Measurements from ENCODE around the gene ANTXR1. TPM values are rescaled to one million over a fixed set of nuclear protein-coding genes. Genes with fewer than 3 reads are reported as not detected.

The ANTXR1 gene
- total and polyA plus RNA-seq, 2 donors (not counting 3 experiments of a cell fraction or from before 2014, with no cell fraction given) = 4.2 to 17.3 TPM

DNA sequence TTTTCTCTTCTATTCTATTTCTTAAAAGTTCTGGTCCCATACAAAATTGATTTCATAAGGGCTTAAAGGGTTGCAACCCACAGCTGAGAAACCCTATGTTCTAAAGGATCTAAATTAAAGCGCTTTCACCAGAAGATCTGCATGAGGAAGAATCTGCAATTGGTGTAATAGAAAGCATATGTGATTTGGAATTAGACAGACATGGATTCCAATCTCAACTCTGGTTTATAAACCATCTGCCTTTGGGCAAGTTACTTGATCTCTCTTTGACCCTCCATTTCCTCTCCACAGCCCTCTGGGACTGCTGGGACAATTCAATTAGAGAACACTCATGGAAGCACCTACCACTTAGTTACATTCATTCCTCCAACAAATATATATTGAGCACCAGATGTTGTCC is 178.7 kb downstream of the ANTXR1 start:
- no peak overlapping the region for H3K27ac ChIP-seq (ENCODE audit: insufficient read depth, low read depth, low read length)
- FAIRE-seq (no peak), DNase-seq (ENCODE audit: low read depth, low spot score) (no peak)
- no peak overlapping the region for H3K4me2 ChIP-seq (ENCODE audit: insufficient read depth, low read length)
- H2AFZ ChIP-seq (ENCODE audit: low read depth, low read length) = no peak overlapping the region
- H3K4me1 ChIP-seq (ENCODE audit: control insufficient read depth, extremely low read depth, insufficient read depth, low read length) = peaks cover 6% of the 10 kb centered on the region
- no peaks in the 10 kb centered on the region for H3K9me3 ChIP-seq (replicated peaks; ENCODE audit: control insufficient read depth, insufficient read depth, low read length)
- no peaks in the 10 kb centered on the region for H3K9me1 ChIP-seq (replicated peaks; ENCODE audit: control insufficient read depth, extremely low read depth, insufficient read depth, low read length)
- no peak overlapping the region for H3K9ac ChIP-seq (replicated peaks; ENCODE audit: extremely low read depth, insufficient read depth, low read length)
- no peak for TF ChIP-seq FOS (IDR thresholded peaks at IDR 0.05; ENCODE audit: borderline replicate concordance, insufficient read depth, low read length)
- TF ChIP-seq, protein P1, sequence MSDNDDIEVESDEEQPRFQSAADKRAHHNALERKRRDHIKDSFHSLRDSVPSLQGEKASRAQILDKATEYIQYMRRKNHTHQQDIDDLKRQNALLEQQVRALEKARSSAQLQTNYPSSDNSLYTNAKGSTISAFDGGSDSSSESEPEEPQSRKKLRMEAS (IDR thresholded peaks at IDR 0.05; ENCODE audit: insufficient read depth, insufficient read length) = no peak
- TF ChIP-seq EZH2 (IDR thresholded peaks at IDR 0.05; ENCODE audit: borderline replicate concordance, low read depth, low read length, severe bottlenecking) = no peak
- TF ChIP-seq POLR2A (IDR thresholded peaks at IDR 0.05; ENCODE audit: low read depth, low read length) = no peak
- no peak for TF ChIP-seq JUN (IDR thresholded peaks at IDR 0.05; ENCODE audit: borderline replicate concordance, insufficient read depth, insufficient read length, low read depth)
- TF ChIP-seq GATA2 (IDR thresholded peaks at IDR 0.05; ENCODE audit: insufficient read depth, insufficient read length, low read depth, low read length) = no peak
- TF ChIP-seq, protein P2, sequence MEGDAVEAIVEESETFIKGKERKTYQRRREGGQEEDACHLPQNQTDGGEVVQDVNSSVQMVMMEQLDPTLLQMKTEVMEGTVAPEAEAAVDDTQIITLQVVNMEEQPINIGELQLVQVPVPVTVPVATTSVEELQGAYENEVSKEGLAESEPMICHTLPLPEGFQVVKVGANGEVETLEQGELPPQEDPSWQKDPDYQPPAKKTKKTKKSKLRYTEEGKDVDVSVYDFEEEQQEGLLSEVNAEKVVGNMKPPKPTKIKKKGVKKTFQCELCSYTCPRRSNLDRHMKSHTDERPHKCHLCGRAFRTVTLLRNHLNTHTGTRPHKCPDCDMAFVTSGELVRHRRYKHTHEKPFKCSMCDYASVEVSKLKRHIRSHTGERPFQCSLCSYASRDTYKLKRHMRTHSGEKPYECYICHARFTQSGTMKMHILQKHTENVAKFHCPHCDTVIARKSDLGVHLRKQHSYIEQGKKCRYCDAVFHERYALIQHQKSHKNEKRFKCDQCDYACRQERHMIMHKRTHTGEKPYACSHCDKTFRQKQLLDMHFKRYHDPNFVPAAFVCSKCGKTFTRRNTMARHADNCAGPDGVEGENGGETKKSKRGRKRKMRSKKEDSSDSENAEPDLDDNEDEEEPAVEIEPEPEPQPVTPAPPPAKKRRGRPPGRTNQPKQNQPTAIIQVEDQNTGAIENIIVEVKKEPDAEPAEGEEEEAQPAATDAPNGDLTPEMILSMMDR (IDR thresholded peaks at IDR 0.05; ENCODE audit: extremely low read depth in 1 of 2, insufficient read depth in 1 of 2, low read depth in 1 of 2, low read length in 2 of 2) = no peak
- no peak for TF ChIP-seq POLR2AphosphoS5 (IDR thresholded peaks at IDR 0.05; ENCODE audit: insufficient read depth, low read depth, low read length)
- TF ChIP-seq MYC (IDR thresholded peaks at IDR 0.05; ENCODE audit: low read depth, low read length) = no peak
- no peaks in the 10 kb centered on the region for H3K27me3 ChIP-seq (ENCODE audit: control insufficient read depth in 2 of 2, insufficient read depth in 2 of 2, low read length in 2 of 2)
- dilution Hi-C loops (cut with MboI; ENCODE audit: extremely low pct_ligation_motif_present, low sequenced_read_pairs) = no loop called here
- ChIA-PET CTCF (no interaction called here), POLR2A (no interaction called here)
- H3K36me3 ChIP-seq (ENCODE audit: control insufficient read depth in 2 of 2, extremely low read depth in 1 of 2, insufficient read depth in 2 of 2, low read length in 2 of 2) = no peaks in the 10 kb centered on the region
- intact Hi-C loops (cut with micrococcal nuclease) = no loop called here
- no peaks in the 10 kb centered on the region for H3K79me2 ChIP-seq (ENCODE audit: control insufficient read depth, insufficient read depth, low read length)
- no peak overlapping the region for H3K4me3 ChIP-seq (replicated peaks in 1 of 3; ENCODE audit: insufficient read depth in 1 of 3, low read depth in 1 of 3, low read length in 3 of 3)
- no peaks in the 10 kb centered on the region for H4K20me1 ChIP-seq (replicated peaks; ENCODE audit: control insufficient read depth, extremely low read depth, insufficient read depth, low read length)
- BruUV-seq (replicated peaks) = no TSS peak
